ENCODE results near the gene KLK6.

KLK6 gene

DNA sequence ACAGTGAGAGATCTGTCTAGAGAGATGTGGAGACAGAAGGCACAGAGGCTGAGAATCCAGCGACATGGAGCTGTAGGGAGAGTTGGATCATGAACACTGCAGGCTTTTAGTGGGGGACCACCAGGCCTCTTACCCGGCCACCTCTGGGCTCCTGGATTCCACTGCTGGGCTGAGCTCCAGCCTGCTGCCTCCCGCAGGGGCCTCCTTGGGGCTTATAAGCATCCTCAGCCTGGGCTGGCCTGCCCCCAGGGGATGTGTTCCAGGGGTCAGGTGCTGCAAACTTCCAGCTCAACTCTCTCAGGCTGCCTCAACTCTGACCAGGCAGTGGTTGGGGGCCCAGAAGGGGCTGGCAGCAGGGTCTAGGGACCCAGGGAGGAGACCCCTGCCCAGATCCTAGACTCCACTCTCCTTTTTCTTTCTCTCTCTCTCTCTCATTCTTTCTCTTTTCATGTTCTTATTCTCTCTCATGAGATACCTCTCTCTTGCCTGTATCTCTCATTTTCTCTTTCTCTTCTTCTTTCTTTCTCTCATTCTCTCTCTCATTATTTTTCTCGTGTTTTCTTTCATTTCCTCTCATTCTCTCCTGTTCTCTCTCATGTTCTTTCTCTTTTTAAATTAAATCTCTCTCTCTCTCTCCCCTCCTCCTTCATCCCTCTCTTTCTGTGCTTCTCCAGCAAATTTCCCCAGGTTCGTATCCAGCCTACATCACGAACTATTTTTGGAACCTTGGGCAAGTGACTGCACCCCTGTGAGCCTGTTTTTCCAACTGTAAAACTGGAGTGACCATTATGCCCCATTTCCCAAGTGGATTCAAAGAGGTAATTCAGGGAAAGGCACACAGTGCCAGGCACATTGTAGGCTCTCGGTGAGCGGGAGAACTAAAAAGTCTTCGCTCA lies 57.9 kb downstream of the KLK6 start, which contains the start of gene KLK4:
TSS of gene KLK4 (minus strand) at position 190 of the 896 bp plus-strand sequence. CDS start 657 bp downstream, outside the sequence.
- peaks cover under 1% of the 10 kb centered on the region for H3K27me3 Mint-ChIP-seq
- ATAC-seq (replicated peaks; ENCODE audit: extremely low read depth, poor library complexity, severe bottlenecking) (no peak), DNase-seq (ENCODE audit: low spot score in 2 of 2) (no peak)
- H3K9me3 Mint-ChIP-seq: no peaks in the 10 kb centered on the region
- H3K36me3 Mint-ChIP-seq (ENCODE audit: insufficient read depth): no peaks in the 10 kb centered on the region
- no peak within 1 kb of the TSS for H3K27ac Mint-ChIP-seq (ENCODE audit: low read depth)
- H3K4me3 Mint-ChIP-seq: no peak within 1 kb of the TSS
- no peaks in the 10 kb centered on the region for H3K4me1 Mint-ChIP-seq

- Mint-ChIP-seq H3K36me3 (ENCODE audit: insufficient read depth) (no peaks in the 10 kb centered on the region), H3K27me3 (no peaks in the 10 kb centered on the region), H3K4me1 (no peaks in the 10 kb centered on the region), H3K9me3 (no peaks in the 10 kb centered on the region), H3K27ac (ENCODE audit: low read depth) (no peak overlapping the region), H3K4me3 (no peak overlapping the region)
- ATAC-seq (replicated peaks; ENCODE audit: extremely low read depth, poor library complexity, severe bottlenecking) (no peak), DNase-seq (ENCODE audit: low spot score in 2 of 2) (no peak)
Observed at GRCh38 chr19:50910722-50911121, 58.7 kb downstream of the KLK6 start.

GRCh38 chr19:50909240-50910070 lies 59.9 kb downstream of the KLK6 start:
- Mint-ChIP-seq H3K4me3 (no peak overlapping the region), H3K4me1 (no peaks in the 10 kb centered on the region), H3K9me3 (no peaks in the 10 kb centered on the region), H3K36me3 (ENCODE audit: insufficient read depth) (no peaks in the 10 kb centered on the region), H3K27ac (ENCODE audit: low read depth) (no peak overlapping the region), H3K27me3 (no peaks in the 10 kb centered on the region)
- DNase-seq (ENCODE audit: low spot score in 2 of 2) (no peak), ATAC-seq (replicated peaks; ENCODE audit: extremely low read depth, poor library complexity, severe bottlenecking) (no peak)

Data from central memory CD8-positive, alpha-beta T cell (primary cell).